GM20431 (cell line): ENCODE measurements around the gene TRPC4AP.

Source experiments
- in situ Hi-C: fragments of 300-500 bp; cut with MseI, MboI; formaldehyde crosslinking; loops from one replicate; pipeline ENCODE4 v1.15.0; 2020; ENCODE audit warnings: low sequenced_read_pairs; ENCODE audit not compliant: unreplicated experiment

The TRPC4AP gene

DNA sequence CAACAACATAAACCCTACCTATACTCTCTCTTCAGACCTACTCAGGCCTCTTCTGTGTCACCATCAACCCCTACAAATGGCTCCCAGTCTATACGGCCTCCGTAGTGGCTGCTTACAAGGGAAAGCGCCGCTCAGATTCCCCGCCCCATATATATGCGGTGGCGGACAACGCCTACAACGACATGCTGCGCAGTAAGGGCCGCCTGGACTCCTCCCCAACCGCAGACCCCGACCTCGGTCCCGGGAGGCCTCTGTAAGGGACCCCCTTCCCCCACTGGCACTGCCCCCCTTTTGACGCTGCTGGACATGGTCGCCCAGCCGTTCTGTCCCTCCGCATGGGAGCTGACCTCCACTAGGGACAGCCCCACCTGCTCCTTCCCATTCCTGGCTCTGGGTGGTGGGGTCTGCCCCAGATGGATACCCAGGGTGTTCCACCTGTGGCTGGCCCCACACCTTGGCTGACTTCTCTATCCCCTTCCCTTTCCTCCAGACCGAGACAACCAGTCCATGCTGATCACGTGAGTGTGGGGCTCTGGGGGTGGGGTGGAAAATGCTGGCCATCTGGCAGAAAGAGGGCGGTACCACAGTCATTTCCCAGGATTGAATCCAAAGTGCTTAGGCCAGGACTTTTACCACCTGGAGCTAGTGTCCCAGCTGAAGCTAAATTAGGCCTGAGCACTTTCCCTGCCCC, 111.9 kb downstream of the TRPC4AP start:
- in situ Hi-C loops: no loop called here

DNA sequence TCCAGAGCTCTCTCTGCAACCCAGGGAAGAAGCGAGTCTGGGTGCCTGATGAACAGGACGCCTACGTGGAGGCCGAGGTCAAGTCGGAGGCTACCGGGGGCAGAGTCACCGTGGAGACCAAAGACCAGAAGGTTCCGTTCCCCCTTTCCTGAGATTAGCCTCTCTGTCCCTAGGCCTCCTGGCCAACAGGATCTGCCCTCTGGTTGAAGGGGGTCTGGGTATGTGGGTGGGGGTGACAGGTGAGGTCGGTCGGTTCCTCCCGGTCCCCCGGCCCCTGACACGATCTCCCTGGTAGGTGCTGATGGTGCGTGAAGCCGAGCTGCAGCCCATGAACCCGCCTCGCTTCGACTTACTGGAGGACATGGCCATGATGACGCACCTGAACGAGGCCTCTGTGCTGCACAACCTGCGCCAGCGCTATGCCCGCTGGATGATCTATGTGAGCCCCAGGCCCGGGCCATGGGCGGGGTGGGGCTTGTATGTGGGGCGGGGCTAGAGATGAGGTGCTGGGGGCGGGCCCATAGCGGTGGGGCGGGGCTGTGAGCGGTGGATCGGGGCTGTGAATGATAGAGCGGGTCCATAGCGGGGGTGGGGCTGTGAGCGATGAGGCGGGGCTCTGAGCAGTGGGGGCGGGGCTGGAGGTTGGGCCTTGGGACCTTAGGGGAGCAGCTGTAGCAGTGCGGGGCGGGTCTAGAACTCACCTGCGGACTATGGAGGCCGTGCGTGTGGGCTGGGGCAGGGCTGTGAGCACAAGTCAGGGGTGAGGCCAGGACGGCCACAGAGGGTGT, 113.0 kb downstream of the TRPC4AP start:
- in situ Hi-C loops: no loop called here

DNA sequence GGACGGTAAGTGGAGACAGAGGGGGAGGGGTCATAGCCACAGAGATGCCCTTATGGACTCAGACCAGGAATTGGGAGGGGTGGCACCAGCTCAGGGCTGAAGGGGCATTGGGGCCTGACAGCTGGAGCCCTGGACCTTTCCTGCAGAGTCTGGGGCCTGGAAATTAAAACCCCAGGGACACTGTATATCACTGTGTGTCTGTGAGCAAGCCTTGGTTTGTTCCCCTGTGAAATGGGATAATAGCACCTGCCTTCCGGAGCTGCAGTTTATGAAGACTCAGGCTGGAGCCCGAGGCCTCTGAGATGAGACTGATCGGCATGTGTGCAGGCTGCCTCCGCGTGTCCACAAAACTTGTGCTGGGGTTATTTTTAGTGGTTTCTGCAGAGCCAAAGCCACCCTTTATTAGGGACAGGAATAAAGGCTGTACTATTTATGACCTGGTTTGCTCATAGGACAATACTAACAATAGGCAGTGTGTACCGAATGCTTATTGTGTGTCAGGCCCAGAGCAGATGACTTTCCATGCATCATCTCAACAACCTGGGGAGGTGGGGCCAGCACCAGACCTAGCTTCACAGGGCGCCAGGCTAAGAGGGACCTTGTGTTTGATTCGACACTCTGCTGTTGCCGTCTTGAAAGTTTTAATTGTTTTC, 114.4 kb downstream of the TRPC4AP start:
- in situ Hi-C loops: no loop called here

DNA sequence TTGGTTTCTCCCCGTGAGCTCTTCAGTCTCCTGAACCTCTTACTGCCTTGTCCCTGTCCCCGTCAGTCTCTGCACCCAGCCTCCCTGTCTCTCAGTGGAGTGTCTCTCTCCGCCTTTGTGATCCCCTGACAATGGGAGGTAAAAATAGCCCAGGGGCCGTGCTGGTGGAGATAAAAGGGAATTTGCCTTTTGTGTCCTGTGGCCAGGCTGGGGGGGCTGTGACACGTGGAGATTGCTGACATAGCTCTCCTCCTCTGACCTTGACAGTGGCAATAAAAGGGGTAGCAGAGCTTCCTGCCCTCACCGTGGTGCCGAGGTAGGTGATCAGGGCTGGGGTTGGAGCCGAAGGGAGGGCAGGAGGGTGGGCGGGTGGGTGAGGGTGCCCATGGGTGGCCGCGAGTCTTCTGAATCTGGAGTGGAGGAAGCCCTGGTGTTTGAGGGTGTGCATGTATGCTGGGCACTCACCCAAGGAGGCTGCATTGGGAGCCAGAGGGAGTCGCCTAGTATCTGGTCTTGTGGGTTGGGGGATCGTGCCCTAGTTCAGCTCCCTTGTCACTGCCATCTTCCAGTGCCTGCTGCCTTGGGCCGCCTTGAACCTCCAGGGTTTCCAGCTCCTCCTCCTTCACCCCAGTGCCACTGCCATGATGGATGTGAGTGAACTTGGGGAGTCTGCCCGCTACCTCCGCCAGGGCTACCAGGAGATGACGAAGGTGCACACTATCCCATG, 115.1 kb downstream of the TRPC4AP start:
- in situ Hi-C loops: no loop called here

DNA sequence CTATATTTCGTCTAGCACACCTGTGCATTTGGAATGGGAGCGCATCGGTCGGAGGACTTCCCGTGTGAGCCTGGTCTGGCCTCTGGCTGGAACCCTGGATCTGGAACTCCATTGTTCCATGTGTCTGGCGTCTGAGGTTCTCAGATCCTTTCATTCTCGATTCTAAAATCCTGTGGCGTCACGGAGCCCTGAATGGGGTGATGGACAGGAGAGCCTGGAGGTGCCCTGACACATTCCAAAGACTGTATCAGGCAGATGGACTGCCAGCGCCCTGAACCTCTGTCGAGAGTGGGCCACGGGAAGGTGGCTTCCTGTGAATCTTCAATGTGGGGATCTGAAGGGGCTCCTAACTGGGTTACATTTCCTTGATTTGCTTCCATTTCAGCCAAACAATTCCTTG, 116.3 kb downstream of the TRPC4AP start:
- in situ Hi-C loops: no loop called here

DNA sequence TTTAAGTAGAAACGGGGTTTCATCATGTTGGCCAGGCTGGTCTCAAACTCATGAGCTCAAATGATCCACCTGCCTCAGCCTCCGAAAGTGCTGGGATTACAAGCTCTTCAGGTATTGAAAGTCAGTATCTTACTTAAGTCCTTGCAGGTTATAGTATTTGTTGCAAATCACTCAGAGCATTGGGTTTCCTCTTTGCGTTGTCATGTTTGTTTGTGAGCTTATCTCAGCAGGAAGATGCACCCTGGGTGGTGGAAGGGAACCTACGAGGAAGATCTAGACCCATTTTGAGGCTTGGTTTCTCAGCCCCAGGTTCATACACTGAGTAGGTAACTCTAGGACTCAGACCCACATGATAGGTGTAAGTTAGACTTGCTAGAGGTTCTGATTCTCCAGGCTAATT, 118.4 kb downstream of the TRPC4AP start:
- in situ Hi-C loops: no loop called here

DNA sequence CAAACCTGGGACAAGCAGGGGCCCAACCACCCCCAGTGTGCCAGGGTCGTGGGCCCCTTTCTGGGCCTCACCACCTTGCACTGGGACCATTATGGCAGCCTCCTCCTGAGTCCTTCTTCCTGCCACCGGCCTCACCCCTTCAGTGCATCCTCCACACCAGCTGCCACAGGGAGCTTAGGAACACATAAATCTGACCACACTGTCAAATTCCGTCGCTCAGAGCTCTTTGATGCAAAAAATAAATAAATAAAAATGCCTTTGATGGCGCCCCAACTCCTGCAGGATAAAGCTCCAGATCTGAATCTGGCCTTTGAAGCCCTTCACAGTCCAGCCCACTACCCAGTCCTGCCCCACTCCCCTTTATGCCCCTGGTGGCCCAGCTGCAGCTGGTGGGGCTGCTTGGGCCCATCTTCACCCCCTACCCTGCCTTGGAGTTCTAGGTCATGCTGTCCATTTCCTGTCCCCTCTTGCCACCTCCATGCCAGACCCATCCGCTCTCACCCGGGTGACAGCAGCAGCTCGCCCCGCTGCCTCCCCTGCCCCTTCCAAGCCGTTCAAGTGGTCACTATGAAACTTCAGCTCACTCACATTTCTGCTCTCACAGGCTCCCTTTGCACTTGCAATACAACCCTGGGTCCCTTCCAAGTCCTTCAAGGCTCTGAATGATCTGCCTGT, 120.9 kb downstream of the TRPC4AP start:
- in situ Hi-C loops: no loop called here

DNA sequence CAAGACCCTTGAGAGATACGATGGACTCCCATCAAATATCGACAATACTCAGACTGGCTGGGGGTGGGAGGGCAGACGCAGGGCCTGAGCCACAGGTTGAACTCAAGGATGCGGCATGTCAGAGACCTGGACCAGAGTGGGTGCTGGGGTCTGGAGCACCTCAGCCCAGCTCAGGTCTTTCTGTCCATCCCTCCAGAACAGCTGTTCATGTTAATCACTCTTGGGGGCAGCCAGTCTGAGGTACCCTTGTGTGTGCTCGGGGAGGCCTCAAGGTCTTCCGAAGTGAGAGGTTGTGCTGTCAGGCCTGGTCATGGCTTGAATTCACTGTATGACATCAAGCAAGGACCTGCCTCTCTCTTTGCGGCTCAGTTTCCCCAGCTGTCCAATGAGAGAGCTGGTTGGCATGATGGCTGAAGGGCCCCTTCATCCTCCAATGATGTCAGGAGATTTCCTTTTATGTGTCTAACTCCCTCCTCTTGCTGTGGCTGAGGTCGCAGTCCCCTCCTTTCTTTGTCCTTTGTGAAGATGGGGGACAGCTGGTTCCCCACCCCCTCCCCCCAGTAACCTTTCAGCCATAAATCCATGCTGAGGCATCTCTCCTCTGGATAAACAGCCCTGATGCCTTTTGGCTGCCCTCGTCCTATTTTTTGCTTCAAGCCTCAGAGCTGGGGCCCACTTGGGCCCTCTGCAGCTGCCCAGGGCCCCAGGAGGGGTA, 121.6 kb downstream of the TRPC4AP start:
- in situ Hi-C loops: no loop called here

DNA sequence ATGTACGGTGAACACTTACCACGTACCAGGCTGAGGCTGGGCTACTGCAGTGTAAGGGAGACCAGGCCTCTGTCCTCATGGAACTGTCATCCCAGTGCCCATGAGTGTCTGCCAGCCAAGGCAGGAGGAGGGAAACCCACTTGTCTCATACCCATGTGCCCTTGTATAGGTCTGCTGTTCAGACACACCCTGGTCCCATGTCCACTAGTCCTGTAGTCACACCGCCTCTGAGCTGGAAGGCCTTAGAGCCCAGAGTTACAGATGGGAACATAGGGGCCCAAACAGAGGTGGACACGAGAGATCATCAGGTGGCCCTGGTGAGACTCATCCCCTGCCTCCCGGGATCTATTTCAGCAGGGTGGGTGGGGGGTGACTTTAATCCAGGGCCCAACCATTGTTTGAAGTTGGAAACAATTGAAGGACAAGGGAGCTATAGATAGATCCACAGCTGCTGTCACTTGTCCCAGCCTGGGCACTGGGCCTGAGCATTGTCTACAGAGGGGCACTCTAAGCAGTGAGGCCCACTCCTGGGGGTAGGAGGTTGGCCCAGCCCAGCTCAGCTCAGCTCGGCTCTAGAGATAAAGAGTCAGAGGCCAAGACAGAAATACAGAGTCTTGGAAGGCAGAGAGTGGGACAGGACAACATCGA, 122.3 kb downstream of the TRPC4AP start:
- in situ Hi-C loops: no loop called here

DNA sequence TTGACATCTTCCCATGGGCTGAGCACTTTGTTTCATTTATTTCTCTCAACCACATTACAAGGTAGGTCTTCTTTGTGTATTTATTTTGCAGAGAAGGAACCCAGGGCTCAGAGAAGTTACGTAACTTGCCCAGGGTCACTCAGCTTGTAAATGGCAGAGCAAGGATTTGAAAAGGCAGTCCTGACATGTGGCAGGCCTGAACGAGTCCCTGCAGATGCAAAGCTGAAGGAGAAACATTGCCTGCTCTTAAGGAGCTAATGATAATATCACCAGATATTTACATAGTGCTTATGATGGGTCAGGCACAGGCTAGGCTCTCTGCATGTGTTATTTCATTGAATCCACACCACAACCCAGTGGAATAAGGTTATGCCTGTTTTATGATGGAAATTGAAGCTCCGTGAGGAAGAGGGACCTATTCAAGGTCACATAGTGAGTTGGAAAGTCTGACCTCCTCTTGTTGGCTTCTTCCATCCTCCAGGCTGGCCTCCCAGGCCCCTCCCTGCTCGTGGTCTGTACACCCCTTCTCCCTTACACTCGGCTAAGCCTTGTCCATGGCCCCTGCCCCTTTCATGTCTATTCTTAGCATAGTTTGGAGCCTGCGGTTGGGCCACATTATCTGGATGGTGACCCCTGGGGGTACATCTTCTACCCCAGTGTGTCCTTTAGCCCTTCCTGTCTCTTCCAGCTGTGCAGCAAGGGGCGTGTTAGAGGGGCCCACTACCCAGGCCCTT, 124.4 kb downstream of the TRPC4AP start:
- in situ Hi-C loops: no loop called here

DNA sequence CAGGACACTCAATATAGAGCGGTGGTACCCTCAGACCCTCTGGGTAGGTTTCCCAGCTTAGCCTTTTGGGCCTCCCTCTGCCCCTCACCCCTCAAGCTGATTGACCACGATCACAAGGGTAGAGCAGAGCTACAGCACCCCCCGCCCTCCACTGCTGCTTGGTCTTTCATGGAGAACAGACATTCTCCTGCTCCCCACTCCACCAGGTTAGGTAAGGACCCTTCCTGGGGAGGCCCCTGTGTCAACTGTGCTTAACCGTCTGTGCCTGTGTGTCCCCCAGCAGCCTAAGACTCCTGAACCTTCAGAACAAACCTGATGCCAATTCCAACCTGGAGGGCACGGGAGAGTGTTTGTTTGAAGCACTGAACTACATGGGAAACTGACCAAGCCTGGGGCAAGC, 125.2 kb downstream of the TRPC4AP start:
- in situ Hi-C loops: no loop called here

DNA sequence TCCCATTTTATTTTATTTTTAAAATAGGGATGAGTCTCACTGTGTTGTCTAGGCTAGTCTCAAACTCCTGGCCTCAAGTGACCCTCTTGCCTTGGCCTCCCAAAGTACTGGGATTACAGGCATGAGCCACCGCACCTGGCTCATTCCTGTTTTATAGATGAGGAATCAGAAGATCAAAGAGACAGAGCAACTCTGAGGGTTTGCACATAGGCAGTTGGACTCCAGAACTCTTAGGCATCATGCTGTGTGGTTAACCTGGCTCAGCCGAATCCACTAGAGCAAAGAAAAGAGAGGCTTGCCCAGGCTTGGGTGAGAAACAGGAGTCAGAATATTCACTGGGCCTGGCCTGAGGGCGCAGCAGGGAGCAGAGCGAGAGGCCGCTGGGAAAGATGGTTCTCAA, 127.6 kb downstream of the TRPC4AP start:
- in situ Hi-C loops: no loop called here

DNA sequence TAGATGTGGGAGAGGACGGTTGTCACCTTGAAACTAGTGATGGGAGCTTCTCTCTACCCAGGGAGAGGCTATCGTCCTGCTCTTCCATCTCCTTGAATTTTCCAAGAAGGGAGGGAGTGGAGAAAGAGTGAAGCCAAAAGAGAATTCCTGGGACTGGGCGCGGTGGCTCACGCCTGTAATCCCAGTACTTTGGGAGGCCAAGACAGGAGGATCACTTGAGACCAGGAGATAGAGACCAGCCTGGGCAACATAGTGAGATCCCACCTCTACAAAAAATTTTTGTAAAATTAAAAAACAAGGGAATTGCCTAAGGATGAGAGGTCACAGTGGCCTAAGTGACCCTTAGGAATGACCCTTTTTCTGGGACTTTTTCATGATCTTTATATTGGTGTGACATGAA, 128.1 kb downstream of the TRPC4AP start:
- in situ Hi-C loops: no loop called here

DNA sequence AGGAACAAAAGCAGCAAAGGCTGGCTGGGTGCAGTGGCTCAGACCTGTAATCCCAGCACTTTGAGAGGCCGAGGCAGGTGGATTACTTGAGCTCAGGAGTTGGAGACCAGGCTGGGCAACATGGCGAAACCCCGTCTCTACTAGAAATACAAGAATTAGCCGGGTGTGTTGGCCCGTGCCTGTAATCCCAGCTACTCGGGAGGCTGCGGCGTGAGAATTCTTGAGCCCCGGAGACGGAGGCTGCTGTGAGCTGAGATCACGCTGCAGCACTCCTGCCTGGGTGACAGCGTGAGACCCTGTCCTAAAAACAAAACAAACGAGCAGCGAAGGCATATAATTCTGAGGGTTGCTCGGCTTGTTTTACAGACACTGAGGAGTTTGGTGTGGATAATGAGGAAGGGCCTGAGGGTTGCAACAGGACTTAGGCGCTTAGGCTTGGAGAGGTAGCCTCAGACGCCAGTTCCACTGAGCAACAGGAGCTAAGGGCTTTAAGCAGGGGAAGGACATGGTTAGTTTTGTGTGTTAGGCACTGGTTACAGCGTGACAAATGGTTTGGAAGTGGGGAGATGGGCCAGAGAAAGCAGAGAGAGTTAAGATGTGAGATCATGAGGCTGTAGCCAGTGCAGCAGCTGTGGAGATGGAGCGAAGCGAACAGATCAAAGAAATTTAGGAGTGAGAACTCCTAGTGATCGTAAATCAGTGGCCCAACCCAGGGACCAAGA, 135.7 kb downstream of the TRPC4AP start:
- in situ Hi-C loops: no loop called here

DNA sequence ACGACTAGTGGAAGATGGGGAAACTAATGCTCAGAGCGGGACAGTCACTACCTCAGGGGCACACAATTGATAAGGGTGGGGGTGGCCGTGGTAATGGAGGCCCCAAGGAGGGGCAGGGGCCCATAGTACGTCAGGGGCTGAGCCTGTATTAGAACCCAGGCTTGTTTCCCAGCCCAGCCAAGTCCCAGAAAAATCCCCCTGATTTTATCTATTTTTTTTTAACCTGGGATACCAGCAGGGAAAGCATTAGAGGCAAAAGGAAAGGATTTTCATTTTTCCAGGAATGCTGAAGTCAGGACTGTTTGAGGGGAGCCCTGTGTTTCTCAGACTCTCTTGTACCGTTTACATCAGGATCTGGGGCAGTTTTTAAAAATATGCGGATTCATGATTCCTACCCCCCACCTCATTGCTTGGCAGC, 136.6 kb downstream of the TRPC4AP start:
- in situ Hi-C loops: no loop called here

DNA sequence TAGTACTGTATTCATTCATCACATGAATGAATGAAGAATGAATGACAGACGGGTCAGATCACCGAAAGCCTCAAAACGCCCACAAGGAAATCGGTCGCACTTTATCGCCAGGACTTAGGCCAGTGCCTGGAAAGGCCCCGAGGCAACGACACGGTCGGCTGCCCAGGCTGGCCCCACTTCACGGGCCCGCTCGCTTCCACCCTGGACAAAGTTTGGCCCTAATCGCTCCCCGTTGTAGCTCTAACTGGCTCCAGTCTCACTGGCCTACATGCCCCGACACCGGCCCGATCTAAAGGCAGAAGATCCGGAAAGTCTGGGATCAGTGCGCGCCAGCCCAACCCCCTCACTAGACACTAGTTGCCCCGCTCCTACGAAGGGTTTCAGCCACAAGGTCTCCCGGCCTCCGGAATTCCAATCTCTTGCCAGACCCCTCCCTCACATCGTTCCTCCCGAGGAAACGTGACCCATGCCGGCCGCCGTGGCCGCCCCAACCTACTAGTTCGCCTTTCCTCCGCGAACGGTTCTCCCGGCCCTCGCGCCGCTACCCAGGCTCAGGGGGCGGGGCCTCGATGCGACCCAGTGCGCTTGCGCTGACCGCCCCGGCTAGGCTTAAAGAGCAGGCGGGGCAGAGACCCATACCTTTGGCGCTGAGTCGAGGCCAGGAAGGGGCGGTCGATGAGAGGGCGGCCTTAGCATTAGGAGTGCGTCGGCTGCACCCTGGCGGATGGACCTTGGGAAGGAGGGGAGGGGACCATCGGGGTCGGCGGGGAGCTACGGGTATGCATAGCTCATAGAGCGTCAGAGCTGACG, 137.2 kb downstream of the TRPC4AP start, which contains the start of the genes GSS and MYH7B:
Gene GSS, minus strand, starts transcription at position 576 of the 810 bp plus-strand sequence. CDS start 3,954 bp downstream, outside the sequence.
Gene MYH7B, plus strand, starts transcription at position 638 of the 810 bp plus-strand sequence. CDS start 22,138 bp downstream, outside the sequence.
- in situ Hi-C loops: no loop called here

DNA sequence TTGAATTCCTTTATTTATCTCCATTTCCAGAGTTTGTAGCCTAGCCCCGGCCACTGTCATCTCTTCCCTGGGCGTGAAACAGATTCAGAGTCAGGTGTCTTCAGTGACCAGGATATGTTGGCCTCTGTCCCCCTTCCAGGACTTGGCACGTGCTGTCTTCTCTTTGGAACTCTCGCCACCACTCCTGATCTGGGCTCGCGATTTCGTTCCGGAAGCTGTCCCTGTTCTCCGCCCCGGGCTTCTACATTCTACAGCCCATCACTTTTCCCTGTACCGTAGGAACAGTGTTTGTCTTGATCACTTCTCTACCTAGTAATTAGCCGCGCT, 137.7 kb downstream of the TRPC4AP start:
- in situ Hi-C loops: no loop called here
